Measurements from ENCODE around the gene GCKR. TPM values are rescaled to one million over a fixed set of nuclear protein-coding genes. Genes with fewer than 3 reads are reported as not detected.

GCKR gene
- total and polyA plus RNA-seq, 2 of the 13 experiments (the other 11 are each of a cell fraction or from before 2014, with no cell fraction given) = 15.2 to 48.3 TPM

- POLR2A ChIA-PET = interaction anchor here (0.5 to 2.3 kb wide), 2 partner anchors 22 to 192 kb away, joined by 3 to 7 read pairs; partner anchors contain the start of gene ZNF512
- Histone ChIP-seq H4K20me1 (ENCODE audit: insufficient read depth, low read length) (no peaks in the 10 kb centered on the region), H2AFZ (ENCODE audit: low read length) (no peak overlapping the region), H3K36me3 (replicated peaks in 1 of 2; ENCODE audit: control insufficient read depth in 1 of 2, insufficient read depth in 2 of 2, low read length in 2 of 2) (no peaks in the 10 kb centered on the region), H3K9me3 (ENCODE audit: low read length) (no peaks in the 10 kb centered on the region), H3K4me3 (replicated peaks in 1 of 3; ENCODE audit: insufficient read depth in 1 of 3, low read depth in 2 of 3, low read length in 3 of 3) (no peak overlapping the region), H3K4me1 (ENCODE audit: insufficient read depth, low read length) (peaks cover 13% of the 10 kb centered on the region), H3K27ac (ENCODE audit: extremely low read length, insufficient read depth, low read length) (no peak overlapping the region), H3K4me2 (ENCODE audit: low read depth, low read length) (peak overlapping the region; percentile 8; the same call in 1 of the 2 replicates), H3K79me2 (ENCODE audit: insufficient read depth, low read length) (no peaks in the 10 kb centered on the region), H3K9ac (ENCODE audit: insufficient read depth, low read depth, low read length) (no peak overlapping the region), H3K27me3 (ENCODE audit: control insufficient read depth in 1 of 2, insufficient read depth in 2 of 2, low read length in 2 of 2) (no peaks in the 10 kb centered on the region)
- DNase-seq (ENCODE audit: low spot score) = no peak
- 0% methylated on average over 2 of the region's 2 CpGs for WGBS (ENCODE audit: low lambda C conversion rate)
- in situ Hi-C loops (cut with HindIII; ENCODE audit: extremely low pct_ligation_motif_present, low pct_unique_long_range_greater_than_20kb) = no loop called here
- ATAC-seq = peak; percentile 66
- CTCF ChIA-PET (ENCODE audit: low intra/inter-chr PET ratio, low total read pairs) = no interaction called here
- peak; percentile 77 for FAIRE-seq
- BruUV-seq (replicated peaks) = no TSS peak
- intact Hi-C loops (cut with micrococcal nuclease; ENCODE audit: unreplicated experiment) = no loop called here
- TF ChIP-seq HNF4G (IDR thresholded peaks at IDR 0.05; ENCODE audit: borderline replicate concordance, low read depth, low read length) (0 out of 2 replicates have a peak, but pooled peaks have one; percentile 5), HNF4G (CRISPR knock-in tag; IDR thresholded peaks at IDR 0.05; ENCODE audit: borderline replicate concordance, low read depth) (no peak), THAP9 (CRISPR knock-in tag; IDR thresholded peaks at IDR 0.05; ENCODE audit: borderline replicate concordance) (peak; percentile 28; the same call in 1 of the 2 replicates), HNF4A (CRISPR knock-in tag; IDR thresholded peaks at IDR 0.05) (peak; percentile 50), PPARG (CRISPR knock-in tag; conservative IDR thresholded peaks at IDR 0.05) (peak; percentile 37; the same call in 1 of the 2 replicates), HMG20A (CRISPR knock-in tag; IDR thresholded peaks at IDR 0.05; ENCODE audit: borderline replicate concordance) (no peak)
These were observed 64.4 kb downstream of the GCKR start for GRCh38 chr2:27561060-27561459.

Measured in HepG2 (cell line).